ENCODE results near the gene CSK. TPM values are rescaled to one million over a fixed set of nuclear protein-coding genes. Genes with fewer than 3 reads are reported as not detected.

CSK gene
- polyA plus RNA-seq (2011; rRNA removed) = 17.8 and 22.2 TPM in 2 replicates
- 55.3 and 62.7 TPM in 2 replicates for polyA plus RNA-seq (2012; cell fraction: cytosol; rRNA removed)
- polyA plus RNA-seq (2012; cell fraction: nucleus; rRNA removed) = 86.8 and 128 TPM in 2 replicates
- 56.7 to 63.0 TPM (median 61.6 TPM) in 3 replicates for polyA plus RNA-seq (2017; fragmentation: RNase III; extraction: RNeasy Plus Mini Kit Qiagen cat#74134 plus additional on column Dnase treatment)
- 42.9 and 46.8 TPM in 2 replicates for polyA minus RNA-seq (2011; rRNA and poly(A)+ RNA removed)

- FAIRE-seq = no peak
- CTCF ChIA-PET = interaction anchor here (0.9 to 65.6 kb wide), 8 partner anchors 11 to 169 kb away, joined by 3 to 1908 read pairs (median 7); partner anchors contain the start of genes CPLX3, LMAN1L and ULK3
- 15% methylated on average over 24 of the region's 74 CpGs for WGBS (ENCODE audit: missing lambda C conversion rate)
- TF ChIP-seq REST (IDR thresholded peaks at IDR 0.05) = no peak
- no peak for TF ChIP-seq ELK1 (IDR thresholded peaks at IDR 0.05; ENCODE audit: low read depth, low read length)
- no peak for TF ChIP-seq EHF (CRISPR knock-in tag; IDR thresholded peaks at IDR 0.05)
- no peak for TF ChIP-seq RFX5 (IDR thresholded peaks at IDR 0.05)
- no peak for TF ChIP-seq PHF8 (IDR thresholded peaks at IDR 0.05; ENCODE audit: borderline replicate concordance, low read depth)
- TF ChIP-seq FOXS1 (CRISPR knock-in tag; IDR thresholded peaks at IDR 0.05) = no peak
- no peak for TF ChIP-seq HOXA7 (CRISPR knock-in tag; IDR thresholded peaks at IDR 0.05)
- TF ChIP-seq CHD2 (IDR thresholded peaks at IDR 0.05; ENCODE audit: low read length, partially characterized antibody) = no peak
- peak; percentile 51; the same call in 1 of the 2 replicates for TF ChIP-seq CHD4 (IDR thresholded peaks at IDR 0.05; ENCODE audit: borderline replicate concordance)
- no peak for TF ChIP-seq NFE2L2 (conservative IDR thresholded peaks at IDR 0.05; ENCODE audit: low read length)
- no peak for TF ChIP-seq GATA3 (IDR thresholded peaks at IDR 0.05; ENCODE audit: borderline replicate concordance)
- peak; percentile 88 for TF ChIP-seq POLR2A (IDR thresholded peaks at IDR 0.05; ENCODE audit: low read length)
- no peak for TF ChIP-seq HDAC2 (IDR thresholded peaks at IDR 0.05)
- no peak for TF ChIP-seq RCOR1 (IDR thresholded peaks at IDR 0.05; ENCODE audit: low read depth, low read length)
- peak; percentile 70 to 88; a peak in 3 of 5 replicates for TF ChIP-seq JUN (IDR thresholded peaks at IDR 0.05)
- TF ChIP-seq CBX2 (IDR thresholded peaks at IDR 0.05; ENCODE audit: borderline replicate concordance, low read depth) = no peak
- no peak for TF ChIP-seq ZC3H11A (IDR thresholded peaks at IDR 0.05)
- TF ChIP-seq TFCP2L1 (CRISPR knock-in tag; IDR thresholded peaks at IDR 0.05) = no peak
- TF ChIP-seq KDM5A (IDR thresholded peaks at IDR 0.05) = no peak
- no peak for TF ChIP-seq E2F6 (IDR thresholded peaks at IDR 0.05; ENCODE audit: borderline replicate concordance, low read depth)
- 0 out of 2 replicates have a peak, but pooled peaks have one; percentile 11 for TF ChIP-seq MAZ (IDR thresholded peaks at IDR 0.05; ENCODE audit: borderline replicate concordance, low read depth, low read length)
- no peak for TF ChIP-seq MYC (IDR thresholded peaks at IDR 0.05; ENCODE audit: borderline replicate concordance, low read length)
- TF ChIP-seq EP300 (IDR thresholded peaks at IDR 0.05) = no peak
- TF ChIP-seq MAFK (IDR thresholded peaks at IDR 0.05; ENCODE audit: partially characterized antibody) = no peak
- TF ChIP-seq PBX3 (IDR thresholded peaks at IDR 0.05) = no peak
- TF ChIP-seq EHMT2 (IDR thresholded peaks at IDR 0.05; ENCODE audit: low read depth) = no peak
- no peak; the same call in 1 of the 2 replicates for TF ChIP-seq KDM1A (IDR thresholded peaks at IDR 0.05; ENCODE audit: low read depth)
- TF ChIP-seq HOXB13 (CRISPR knock-in tag; IDR thresholded peaks at IDR 0.05; ENCODE audit: low read depth) = no peak
- TF ChIP-seq ZNF302 (CRISPR knock-in tag; IDR thresholded peaks at IDR 0.05) = no peak
- TF ChIP-seq NPAS2 (CRISPR knock-in tag; IDR thresholded peaks at IDR 0.05; ENCODE audit: borderline replicate concordance) = no peak
- no peak for TF ChIP-seq BHLHE40 (IDR thresholded peaks at IDR 0.05; ENCODE audit: low read depth, low read length)
- no peak for TF ChIP-seq HES2 (IDR thresholded peaks at IDR 0.05)
- TF ChIP-seq SMC3 (IDR thresholded peaks at IDR 0.05) = peak; percentile 54; the same call in 2 of the 3 replicates
- TF ChIP-seq HOXB5 (CRISPR knock-in tag; IDR thresholded peaks at IDR 0.05) = 0 out of 2 replicates have a peak, but pooled peaks have one; percentile 22
- no peak for TF ChIP-seq POLR2AphosphoS2 (conservative IDR thresholded peaks at IDR 0.05; ENCODE audit: low read length)
Measured at GRCh38 chr15:74781431-74782258, at the start of gene CSK. CSK (plus strand) TSS chr15:74782080; CDS start chr15:74798298, 16,218 bp downstream.

More at GRCh38 chr15:74781431-74782258, at the start of gene CSK:
- peak within 1 kb of the TSS; percentile 97 for H3K4me3 ChIP-seq
- no peaks in the 10 kb centered on the region for H3K9me3 ChIP-seq
- H3K4me2 ChIP-seq = peak within 1 kb of the TSS; percentile 97
- H3K27ac ChIP-seq = peak within 1 kb of the TSS; percentile 97 to 98
- peak; percentile 64 to 82 for ATAC-seq
- DNase-seq (ENCODE audit: low read depth in 1 of 2, low spot score in 1 of 2) = peak; percentile 67 to 86
- POLR2A ChIA-PET = interaction anchor here (0.6 to 1.1 kb wide), 3 partner anchors 11 to 175 kb away, joined by 3 to 7 read pairs (median 3); partner anchors contain the start of gene RPP25
- peaks cover 22% of the 10 kb centered on the region for H3K4me1 ChIP-seq
